Subcutaneous abdominal adipose tissue (tissue), 5 donors: ENCODE data around the gene BTK.
A peak's percentile ranks its signal among the peaks of the same experiment; 100 is the strongest.
"Not testable (repeated sequence)": the region's sequence is repeated elsewhere in the genome, so short reads cannot be mapped to it uniquely, and the experiment has no call there.

ENCODE experiments used
- H3K27ac ChIP-seq: one replicate; pipeline ENCODE4 v1.7.0; 2013; ENCODE audit warnings: low read depth, mild to moderate bottlenecking, inconsistent platforms, low read length, moderate library complexity
- H3K27me3 ChIP-seq, 5 donors: one replicate each; pipeline ENCODE4 v1.7.0; 2013; ENCODE audit warnings: low read length in 5 of 5, inconsistent platforms in 1 of 5; ENCODE audit not compliant: control insufficient read depth in 5 of 5, insufficient read depth in 4 of 5
- H3K36me3 ChIP-seq, 5 donors: one replicate each; pipeline ENCODE4 v1.7.0; 2013; ENCODE audit warnings: low read length in 5 of 5; ENCODE audit not compliant: control insufficient read depth in 5 of 5, insufficient read depth in 5 of 5
- H3K4me1 ChIP-seq, 5 donors: one replicate each; pipeline ENCODE4 v1.7.0; 2013; ENCODE audit warnings: low read length in 5 of 5, mild to moderate bottlenecking in 3 of 5, moderate library complexity in 1 of 5; ENCODE audit not compliant: control insufficient read depth in 5 of 5, insufficient read depth in 5 of 5
- H3K4me3 ChIP-seq, 5 donors: one replicate each; pipeline ENCODE4 v1.7.0; 2013; ENCODE audit warnings: low read length in 5 of 5, low read depth in 1 of 5
- H3K9ac ChIP-seq, 5 donors: one replicate each; pipeline ENCODE4 v1.7.0; 2013; ENCODE audit warnings: low read length in 5 of 5, mild to moderate bottlenecking in 4 of 5, moderate library complexity in 3 of 5
- H3K9me3 ChIP-seq, 5 donors: one replicate each; pipeline ENCODE4 v1.7.0; 2013; ENCODE audit warnings: low read length in 5 of 5; ENCODE audit not compliant: control insufficient read depth in 5 of 5
- donor health status: healthy.
- donor health status: healthy.
- donor health status: healthy.
- donor health status: healthy.
- donor health status: healthy.

Gene BTK

GRCh38 chrX:101349193-101349562 is 36.8 kb downstream of the BTK start:
- Histone ChIP-seq H3K27me3 (peaks cover 0 to 3% (median 0%) of the 10 kb centered on the region in 5 donors), H3K4me1 (peaks cover 0 to 17% (median 11%) of the 10 kb centered on the region in 5 donors), H3K4me3 (peak overlapping the region; percentile 65 to 83 (median 75)), H3K27ac (peak overlapping the region; percentile 74), H3K9ac (peak overlapping the region in 4 of 5 donors; percentile 66 to 76 (median 74)), H3K36me3 (peaks cover 0 to 4% (median 0%) of the 10 kb centered on the region in 5 donors), H3K9me3 (no peaks in the 10 kb centered on the region)

GRCh38 chrX:101348452-101349192 is 37.4 kb downstream of the BTK start, which contains the start of gene TIMM8A:
TIMM8A (minus strand) TSS chrX:101348742; CDS start chrX:101348664, 78 bp downstream.
- peaks cover 0 to 17% (median 11%) of the 10 kb centered on the region in 5 donors for H3K4me1 ChIP-seq
- peak within 1 kb of the TSS; percentile 74 for H3K27ac ChIP-seq

GRCh38 chrX:101347859-101348451 is 38.0 kb downstream of the BTK start:
- Histone ChIP-seq H3K4me1 (peaks cover 0 to 17% (median 11%) of the 10 kb centered on the region in 5 donors), H3K36me3 (peaks cover 0 to 4% (median 0%) of the 10 kb centered on the region in 5 donors), H3K4me3 (peak overlapping the region; percentile 69 to 83 (median 79)), H3K9ac (peak overlapping the region; percentile 42 to 74 (median 73)), H3K9me3 (no peaks in the 10 kb centered on the region), H3K27ac (peak overlapping the region; percentile 74), H3K27me3 (peaks cover 0 to 3% (median 0%) of the 10 kb centered on the region in 5 donors)

More at GRCh38 chrX:101348452-101349192, 37.4 kb downstream of the BTK start, which contains the start of gene TIMM8A:
- Histone ChIP-seq H3K9me3 (no peaks in the 10 kb centered on the region), H3K4me3 (peak within 1 kb of the TSS; percentile 69 to 83 (median 79)), H3K36me3 (peaks cover 0 to 4% (median 0%) of the 10 kb centered on the region in 5 donors), H3K9ac (peak within 1 kb of the TSS; percentile 66 to 76 (median 74)), H3K27me3 (peaks cover 0 to 3% (median 0%) of the 10 kb centered on the region in 5 donors)

GRCh38 chrX:101337776-101338271 is 48.2 kb downstream of the BTK start:
- no peak overlapping the region for H3K27ac ChIP-seq
- H3K27me3 ChIP-seq: no peaks in the 10 kb centered on the region
- H3K4me1 ChIP-seq: no peaks in the 10 kb centered on the region
- peaks cover 0 to 3% (median 0%) of the 10 kb centered on the region in 5 donors for H3K9me3 ChIP-seq
- no peaks in the 10 kb centered on the region for H3K36me3 ChIP-seq
- no peak overlapping the region for H3K9ac ChIP-seq
- no peak overlapping the region for H3K4me3 ChIP-seq

GRCh38 chrX:101334310-101334709 is 51.7 kb downstream of the BTK start:
- not testable (repeated sequence) for H3K27ac ChIP-seq, H3K9ac ChIP-seq, H3K27me3 ChIP-seq, H3K4me3 ChIP-seq, H3K36me3 ChIP-seq, H3K9me3 ChIP-seq, H3K4me1 ChIP-seq

GRCh38 chrX:101326600-101326999 is 59.4 kb downstream of the BTK start:
- H3K9ac ChIP-seq, H3K27me3 ChIP-seq, H3K4me3 ChIP-seq, H3K36me3 ChIP-seq, H3K4me1 ChIP-seq, H3K9me3 ChIP-seq, H3K27ac ChIP-seq: not testable (repeated sequence)

- H3K27ac ChIP-seq: no peak overlapping the region
- H3K4me3 ChIP-seq: no peak overlapping the region
- H3K9me3 ChIP-seq: peaks cover 0 to 3% (median 0%) of the 10 kb centered on the region in 5 donors
- H3K27me3 ChIP-seq: peaks cover 0 to 6% (median 5%) of the 10 kb centered on the region in 5 donors
- no peaks in the 10 kb centered on the region for H3K36me3 ChIP-seq
- H3K4me1 ChIP-seq: no peaks in the 10 kb centered on the region
- no peak overlapping the region for H3K9ac ChIP-seq
Observed at GRCh38 chrX:101303790-101304189, 82.2 kb downstream of the BTK start.
